A673 (cell line): Measurements from ENCODE around the gene CCDC85A.

Source experiments
- CTCF ChIP-seq: fragments of 300-800, 200-600 bp; sonication (generic); conservative IDR thresholded peaks from 2 replicates; pipeline ENCODE4 v1.5.1; 2017; ENCODE audit warnings: low read depth, mild to moderate bottlenecking, antibody characterized with exemption, low read length, moderate library complexity, mixed read lengths
- EZH2 ChIP-seq: fragments of 200-600 bp; sonication (generic); IDR thresholded peaks from 2 replicates; pipeline ENCODE4 v1.6.1; 2017; ENCODE audit warnings: borderline replicate concordance, low read depth, mild to moderate bottlenecking, mixed read lengths, antibody characterized with exemption, low read length; ENCODE audit not compliant: poor library complexity, severe bottlenecking

GRCh38 chr2:56198936-56199335, 15.1 kb downstream of the CCDC85A start:
- TF ChIP-seq CTCF (no peak), EZH2 (no peak)
